Esophagus muscularis mucosa (tissue), 4 donors: ENCODE results near the gene BCL2L1. TPM values are rescaled to one million over a fixed set of nuclear protein-coding genes. Genes with fewer than 3 reads are reported as not detected.
"Not testable (repeated sequence)": the region's sequence is repeated elsewhere in the genome, so short reads cannot be mapped to it uniquely, and the experiment has no call there.

Experiments
- DNase-seq: peaks from one replicate; pipeline ENCODE4 v3.0.0-alpha.2; 2017; ENCODE audit errors: extremely low spot score
- H3K27ac ChIP-seq, 4 donors: fragments of 200-600 bp; sonication (generic); replicated peaks in 1 of 4; 1 replicate in 3 of 4; 2 replicates in 1 of 4; pipeline ENCODE4 v1.5.1; 2016 to 2019; ENCODE audit warnings: mild to moderate bottlenecking in 1 of 4
- H3K27me3 ChIP-seq, 4 donors: fragments of 200-600 bp; sonication (generic); one replicate each; pipeline versions ENCODE4 v1.5.1 to v1.6.0; 2016 to 2019
- H3K36me3 ChIP-seq, 4 donors: fragments of 200-600 bp; sonication (generic); one replicate each; pipeline ENCODE4 v1.5.1; 2016 to 2019
- H3K4me1 ChIP-seq, 4 donors: fragments of 200-600 bp; sonication (generic); one replicate each; pipeline ENCODE4 v1.5.1; 2016 to 2019
- H3K4me3 ChIP-seq, 4 donors: fragments of 200-600 bp; sonication (generic); 1 replicate in 2 of 4; 2 replicates in 2 of 4; pipeline ENCODE4 v1.5.1; 2016 to 2019; ENCODE audit warnings: mild to moderate bottlenecking in 4 of 4, moderate library complexity in 1 of 4
- H3K9me3 ChIP-seq, 4 donors: fragments of 200-600 bp; sonication (generic); 1 replicate in 3 of 4; 2 replicates in 1 of 4; pipeline ENCODE4 v1.5.1; 2016 to 2019
- CTCF ChIP-seq, 3 experiments: fragments of 200-600 bp in 2 of 3; fragments of 450-650 bp in 1 of 3; sonication (generic) in 2 of 3; IDR thresholded peaks; one replicate each; pipeline ENCODE4 v1.5.1; 2017 to 2019; ENCODE audit warnings: antibody characterized with exemption in 3 of 3, mild to moderate bottlenecking in 2 of 3, moderate library complexity in 1 of 3
- EP300 ChIP-seq: sonication (generic); formaldehyde crosslinking; IDR thresholded peaks from one replicate; pipeline ENCODE4 v1.6.1; 2017; ENCODE audit warnings: antibody characterized with exemption
- POLR2A ChIP-seq: fragments of 450-650 bp; IDR thresholded peaks from one replicate; pipeline ENCODE4 v1.6.1; 2017; ENCODE audit warnings: antibody characterized with exemption, moderate library complexity, mild to moderate bottlenecking, low read depth
- POLR2AphosphoS5 ChIP-seq, 2 donors: sonication (generic); formaldehyde crosslinking; IDR thresholded peaks; one replicate each; pipeline ENCODE4 v1.6.1; 2017; ENCODE audit warnings: antibody characterized with exemption in 2 of 2
- WGBS: methylation state at CpG from one replicate; pipeline ENCODE4 v1.1.5; 2018; 5-methylcytosine and 5-hydroxymethylcytosine counted together
- intact Hi-C: fragments of 100-400 bp; cut with DNase I; formaldehyde crosslinking; loops from one replicate; pipeline ENCODE4 v1.15.1; 2023
- total RNA-seq, 4 donors: library from RNA; depleted of rRNA; stranded (reverse); fragments of >200 nt; gene quantifications; one replicate each; pipeline versions ENCODE4 v1.1.0 to v1.2.1, GENCODE V29; 2016

Gene BCL2L1
- total RNA-seq, 4 donors from 2014 or later, result 94.3 to 181 (median 140) TPM

- H3K4me3 ChIP-seq, result peak within 1 kb of the TSS; percentile 27 to 43 (median 32)
- H3K9me3 ChIP-seq, result no peaks in the 10 kb centered on the region
- peak within 1 kb of the TSS; percentile 33 to 62 (median 46) for H3K27ac ChIP-seq
- TF ChIP-seq EP300 (no peak), POLR2A (no peak), POLR2AphosphoS5 (IDR thresholded peaks at IDR 0.05) (no peak), CTCF (IDR thresholded peaks at IDR 0.05) (no peak)
- peaks cover 0 to 15% (median 5%) of the 10 kb centered on the region in 4 donors for H3K4me1 ChIP-seq
- H3K27me3 ChIP-seq, result peaks cover 0 to 32% (median 6%) of the 10 kb centered on the region in 4 donors
- 69% methylated on average over 12 of the region's 34 CpGs for WGBS
- intact Hi-C loops, result no loop called here
- no peak for DNase-seq
- no peaks in the 10 kb centered on the region for H3K36me3 ChIP-seq
These were observed 85.0 kb downstream of the BCL2L1 start, which contains the start of gene COX4I2 for GRCh38 chr20:31637660-31638059. TSS of gene COX4I2 (plus strand) at chr20:31637912. CDS start at chr20:31639018, 1,106 bp downstream.

GRCh38 chr20:31633339-31633914 is 89.2 kb downstream of the BCL2L1 start:
- intact Hi-C loops, result no loop called here
- DNase-seq, result peak; percentile 93
- Histone ChIP-seq H3K36me3 (no peaks in the 10 kb centered on the region), H3K27ac (no peak overlapping the region), H3K27me3 (peaks cover 0 to 13% (median 6%) of the 10 kb centered on the region in 4 donors), H3K4me3 (no peak overlapping the region), H3K4me1 (peaks cover 0 to 15% (median 5%) of the 10 kb centered on the region in 4 donors), H3K9me3 (no peaks in the 10 kb centered on the region)
- WGBS, result 75% methylated on average over 12 of the region's 14 CpGs
- TF ChIP-seq POLR2A (no peak), EP300 (no peak), CTCF (IDR thresholded peaks at IDR 0.05) (no peak), POLR2AphosphoS5 (IDR thresholded peaks at IDR 0.05) (peak; percentile 48 to 54)

GRCh38 chr20:31632548-31633338 is 89.9 kb downstream of the BCL2L1 start:
- no peaks in the 10 kb centered on the region for H3K9me3 ChIP-seq
- H3K4me3 ChIP-seq, result no peak overlapping the region
- intact Hi-C loops, result no loop called here

DNA sequence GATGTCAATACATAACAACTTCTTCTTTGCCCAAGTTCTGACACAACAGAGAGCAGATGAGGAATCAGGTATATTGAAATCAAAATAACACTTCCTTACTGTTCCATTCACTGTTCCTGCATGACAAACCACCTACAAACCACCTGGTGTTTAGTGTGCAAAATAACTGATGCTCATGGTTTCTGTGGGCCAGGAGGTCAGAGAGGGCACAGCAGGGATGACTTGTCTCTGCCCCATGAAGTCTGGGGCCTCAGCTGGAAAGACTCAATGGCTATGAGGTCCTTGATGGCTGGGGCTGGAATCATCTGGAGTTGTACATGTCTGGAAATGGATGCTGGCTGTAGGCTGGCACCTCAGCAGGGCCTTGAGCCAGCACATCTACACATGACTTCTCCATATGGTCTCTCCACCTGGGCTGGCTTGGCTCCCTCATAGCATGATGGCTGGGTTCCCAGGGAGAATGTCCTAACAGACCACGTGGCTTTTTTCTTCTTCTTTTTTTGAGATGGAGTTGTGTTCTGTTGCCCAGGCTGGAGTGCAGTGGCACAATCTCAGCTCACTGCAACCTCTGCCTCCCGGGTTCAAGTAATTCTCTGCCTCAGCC is 92.4 kb downstream of the BCL2L1 start:
- H3K4me3 ChIP-seq, result no peak overlapping the region
- H3K36me3 ChIP-seq, result no peaks in the 10 kb centered on the region
- H3K4me1 ChIP-seq, result peaks cover 0 to 7% (median 0%) of the 10 kb centered on the region in 4 donors
- no peak overlapping the region for H3K27ac ChIP-seq
- 45% methylated on average over 2 of the region's 2 CpGs for WGBS
- H3K27me3 ChIP-seq, result no peaks in the 10 kb centered on the region
- intact Hi-C loops, result no loop called here
- TF ChIP-seq CTCF (IDR thresholded peaks at IDR 0.05) (no peak), EP300 (no peak), POLR2A (no peak), POLR2AphosphoS5 (IDR thresholded peaks at IDR 0.05) (no peak)
- no peak for DNase-seq
- no peaks in the 10 kb centered on the region for H3K9me3 ChIP-seq

More at GRCh38 chr20:31632548-31633338, 89.9 kb downstream of the BCL2L1 start:
- TF ChIP-seq POLR2AphosphoS5 (IDR thresholded peaks at IDR 0.05) (no peak), CTCF (IDR thresholded peaks at IDR 0.05) (no peak), EP300 (no peak), POLR2A (no peak)
- no peak overlapping the region for H3K27ac ChIP-seq
- peaks cover 0 to 6% (median 4%) of the 10 kb centered on the region in 4 donors for H3K27me3 ChIP-seq
- no peak for DNase-seq
- peaks cover 0 to 13% (median 3%) of the 10 kb centered on the region in 4 donors for H3K4me1 ChIP-seq
- no peaks in the 10 kb centered on the region for H3K36me3 ChIP-seq
- 95% methylated on average over 35 of the region's 40 CpGs for WGBS

DNA sequence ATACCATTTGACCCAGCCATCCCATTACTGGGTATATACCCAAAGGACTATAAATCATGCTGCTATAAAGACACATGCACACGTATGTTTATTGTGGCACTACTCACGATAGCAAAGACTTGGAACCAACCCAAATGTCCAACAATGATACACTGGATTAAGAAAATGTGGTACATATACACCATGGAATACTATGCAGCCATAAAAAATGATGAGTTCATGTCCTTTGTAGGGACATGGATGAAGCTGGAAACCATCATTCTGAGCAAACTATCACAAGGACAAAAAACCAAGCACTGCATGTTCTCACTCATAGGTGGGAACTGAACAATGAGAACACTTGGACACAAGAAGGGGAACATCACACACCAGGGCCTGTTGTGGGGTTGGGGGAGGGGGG is 94.6 kb downstream of the BCL2L1 start:
- H3K27ac ChIP-seq, H3K4me3 ChIP-seq, H3K27me3 ChIP-seq, intact Hi-C loops, DNase-seq, H3K36me3 ChIP-seq, H3K9me3 ChIP-seq, H3K4me1 ChIP-seq: not testable (repeated sequence)
- WGBS, result 70% methylated on average over 2 of the region's 2 CpGs

- H3K9me3 ChIP-seq, H3K4me3 ChIP-seq, H3K27ac ChIP-seq, DNase-seq, H3K36me3 ChIP-seq, H3K27me3 ChIP-seq, intact Hi-C loops: not testable (repeated sequence)
- WGBS, result 84% methylated on average over 8 of the region's 8 CpGs
- H3K4me1 ChIP-seq, result peaks cover 6 to 18% (median 13%) of the 10 kb centered on the region in 4 donors
These were observed 96.1 kb downstream of the BCL2L1 start for GRCh38 chr20:31626534-31626933.

GRCh38 chr20:31623123-31623505 is 99.6 kb downstream of the BCL2L1 start:
- DNase-seq, H3K27me3 ChIP-seq, H3K9me3 ChIP-seq, H3K36me3 ChIP-seq, H3K4me3 ChIP-seq, intact Hi-C loops: not testable (repeated sequence)
- peaks cover 6 to 18% (median 13%) of the 10 kb centered on the region in 4 donors for H3K4me1 ChIP-seq
- peak overlapping the region in 2 of 4 donors; percentile 16 to 50 for H3K27ac ChIP-seq
- 98% methylated on average over 6 of the region's 6 CpGs for WGBS
